HEK293 (cell line): ENCODE measurements around the gene DNAH3.

ENCODE experiments used
- CTCF ChIA-PET: fragments of 350-600 bp; formaldehyde crosslinking; extraction: SDS; loops from one replicate; lab custom pipeline; 2021; ENCODE audit warnings: antibody characterized with exemption; lab: Yijun Ruan, JAX
- POLR2A ChIA-PET: fragments of 300-600 bp; formaldehyde crosslinking; extraction: SDS; loops from one replicate; lab custom pipeline; 2020; ENCODE audit warnings: antibody characterized with exemption, inconsistent platforms; lab: Yijun Ruan, JAX
- H3K27ac ChIP-seq: fragments of 200-500 bp; sonication (Bioruptor generic); 2 replicates; pipeline ENCODE4 v1.5.1; 2014; ENCODE audit warnings: low read depth, low read length, control low read depth, inconsistent platforms; ENCODE audit errors: extremely low read depth
- H3K36me3 ChIP-seq, 2 experiments: fragments of 200-500 bp in 1 of 2; sonication (Bioruptor generic) in 1 of 2; 1 replicate in 1 of 2; 2 replicates in 1 of 2; pipeline ENCODE4 v1.5.1; 2014 to 2017; ENCODE audit warnings: inconsistent platforms in 2 of 2, low read length in 2 of 2; ENCODE audit not compliant: control insufficient read depth in 2 of 2, insufficient read depth in 1 of 2
- H3K4me1 ChIP-seq: fragments of 200-500 bp; sonication (Bioruptor generic); 2 replicates; pipeline ENCODE4 v1.5.1; 2014; ENCODE audit warnings: mild to moderate bottlenecking, low read length, inconsistent platforms; ENCODE audit not compliant: control insufficient read depth, insufficient read depth
- H3K4me3 ChIP-seq: 2 replicates; pipeline ENCODE4 v1.5.1; 2011; ENCODE audit warnings: low read depth, mild to moderate bottlenecking, control low read depth, low read length, moderate library complexity
- H3K9me3 ChIP-seq: fragments of 200-500 bp; sonication (Bioruptor generic); 2 replicates; pipeline ENCODE4 v1.5.1; 2014; ENCODE audit warnings: low read depth, low read length, inconsistent platforms; ENCODE audit not compliant: control insufficient read depth, insufficient read depth
- GFI1B ChIP-seq: fragments of 450-650 bp; formaldehyde crosslinking; IDR thresholded peaks from 2 replicates; pipeline ENCODE4 v1.5.1; 2016; ENCODE audit warnings: missing biosample characterization, missing genetic modification characterization
- GLI2 ChIP-seq: fragments of 450-650 bp; formaldehyde crosslinking; IDR thresholded peaks from 2 replicates; pipeline ENCODE4; 2017; ENCODE audit warnings: missing biosample characterization, missing genetic modification characterization, low read depth, borderline replicate concordance
- SCRT1 ChIP-seq: fragments of 450-650 bp; formaldehyde crosslinking; IDR thresholded peaks from 2 replicates; pipeline ENCODE4 v1.5.1; 2016; ENCODE audit warnings: missing biosample characterization, missing genetic modification characterization, borderline replicate concordance
- SP2 ChIP-seq: fragments of 450-650 bp; formaldehyde crosslinking; IDR thresholded peaks from 2 replicates; pipeline ENCODE4 v1.5.1; 2016; ENCODE audit warnings: missing biosample characterization, missing genetic modification characterization
- YY2 ChIP-seq: fragments of 450-650 bp; formaldehyde crosslinking; IDR thresholded peaks from 2 replicates; pipeline ENCODE4 v1.5.1; 2016; ENCODE audit warnings: missing biosample characterization, missing genetic modification characterization
- ZBTB21 ChIP-seq: fragments of 450-650 bp; formaldehyde crosslinking; IDR thresholded peaks from 2 replicates; pipeline ENCODE4 v1.5.1; 2017; ENCODE audit warnings: missing biosample characterization, missing genetic modification characterization
- ZNF157 ChIP-seq: fragments of 450-650 bp; formaldehyde crosslinking; IDR thresholded peaks from 2 replicates; pipeline ENCODE4 v1.5.1; 2016; ENCODE audit warnings: missing biosample characterization, missing genetic modification characterization
- ZNF16 ChIP-seq: fragments of 450-650 bp; formaldehyde crosslinking; IDR thresholded peaks from 2 replicates; pipeline ENCODE4 v1.5.1; 2016; ENCODE audit warnings: low read depth, missing biosample characterization, missing genetic modification characterization
- ZNF211 ChIP-seq: fragments of 450-650 bp; formaldehyde crosslinking; IDR thresholded peaks from 2 replicates; pipeline ENCODE4 v1.5.1; 2016; ENCODE audit warnings: low read depth, missing biosample characterization, missing genetic modification characterization
- ZNF214 ChIP-seq: fragments of 450-650 bp; formaldehyde crosslinking; IDR thresholded peaks from 2 replicates; pipeline ENCODE4 v1.5.1; 2017; ENCODE audit warnings: missing biosample characterization, mild to moderate bottlenecking, missing genetic modification characterization, borderline replicate concordance
- ZNF221 ChIP-seq: fragments of 450-650 bp; formaldehyde crosslinking; IDR thresholded peaks from 2 replicates; pipeline ENCODE4 v1.5.1; 2017; ENCODE audit warnings: missing biosample characterization, missing genetic modification characterization, borderline replicate concordance
- ZNF223 ChIP-seq: fragments of 450-650 bp; formaldehyde crosslinking; IDR thresholded peaks from 2 replicates; pipeline ENCODE4 v1.5.1; 2016; ENCODE audit warnings: missing biosample characterization, missing genetic modification characterization
- ZNF274 ChIP-seq, 2 experiments: fragments of 200-500 bp in 1 of 2; fragments of 450-650 bp in 1 of 2; sonication (Bioruptor generic) in 1 of 2; formaldehyde crosslinking in 1 of 2; IDR thresholded peaks; 2 replicates each; pipeline versions ENCODE4 v1.5.1 to v1.6.1; 2014 to 2016; ENCODE audit warnings: borderline replicate concordance in 1 of 2, inconsistent platforms in 1 of 2, low read length in 1 of 2, missing biosample characterization in 1 of 2, missing genetic modification characterization in 1 of 2
- ZNF37A ChIP-seq: fragments of 450-650 bp; IDR thresholded peaks from 2 replicates; pipeline ENCODE4 v1.5.1; 2018; ENCODE audit warnings: missing biosample characterization, missing genetic modification characterization
- ZNF48 ChIP-seq: fragments of 450-650 bp; formaldehyde crosslinking; IDR thresholded peaks from 2 replicates; pipeline ENCODE4 v1.5.1; 2016; ENCODE audit warnings: missing biosample characterization, missing genetic modification characterization
- ZNF501 ChIP-seq: fragments of 450-650 bp; formaldehyde crosslinking; IDR thresholded peaks from 2 replicates; pipeline ENCODE4 v1.5.1; 2016; ENCODE audit warnings: missing biosample characterization, missing genetic modification characterization
- ZNF521 ChIP-seq: fragments of 450-650 bp; formaldehyde crosslinking; IDR thresholded peaks from 2 replicates; pipeline ENCODE4 v1.5.1; 2017; ENCODE audit warnings: missing biosample characterization, mild to moderate bottlenecking, missing genetic modification characterization
- ZNF768 ChIP-seq: fragments of 450-650 bp; formaldehyde crosslinking; IDR thresholded peaks from 2 replicates; pipeline ENCODE4 v1.5.1; 2018; ENCODE audit warnings: missing biosample characterization, mild to moderate bottlenecking, missing genetic modification characterization
- ZNF777 ChIP-seq: fragments of 450-650 bp; formaldehyde crosslinking; IDR thresholded peaks from 2 replicates; pipeline ENCODE4 v1.5.1; 2017; ENCODE audit warnings: missing biosample characterization, missing genetic modification characterization, borderline replicate concordance
- TF ChIP-seq, protein P1 (sequence below): fragments of 450-650 bp; formaldehyde crosslinking; IDR thresholded peaks from 2 replicates; pipeline ENCODE4 v1.5.1; 2016; ENCODE audit warnings: missing biosample characterization, missing genetic modification characterization
- TF ChIP-seq, protein P2 (sequence below): fragments of 450-650 bp; formaldehyde crosslinking; IDR thresholded peaks from 2 replicates; pipeline ENCODE4 v1.5.1; 2016; ENCODE audit warnings: missing biosample characterization, missing genetic modification characterization
- TF ChIP-seq, protein P3 (sequence below): fragments of 450-650 bp; formaldehyde crosslinking; IDR thresholded peaks from 2 replicates; pipeline ENCODE4; 2016; ENCODE audit warnings: missing biosample characterization, missing genetic modification characterization
- TF ChIP-seq, protein P4 (sequence below): fragments of 450-650 bp; formaldehyde crosslinking; IDR thresholded peaks from 2 replicates; pipeline ENCODE4 v1.5.1; 2016; ENCODE audit warnings: missing biosample characterization, missing genetic modification characterization, borderline replicate concordance

The DNAH3 gene

DNA sequence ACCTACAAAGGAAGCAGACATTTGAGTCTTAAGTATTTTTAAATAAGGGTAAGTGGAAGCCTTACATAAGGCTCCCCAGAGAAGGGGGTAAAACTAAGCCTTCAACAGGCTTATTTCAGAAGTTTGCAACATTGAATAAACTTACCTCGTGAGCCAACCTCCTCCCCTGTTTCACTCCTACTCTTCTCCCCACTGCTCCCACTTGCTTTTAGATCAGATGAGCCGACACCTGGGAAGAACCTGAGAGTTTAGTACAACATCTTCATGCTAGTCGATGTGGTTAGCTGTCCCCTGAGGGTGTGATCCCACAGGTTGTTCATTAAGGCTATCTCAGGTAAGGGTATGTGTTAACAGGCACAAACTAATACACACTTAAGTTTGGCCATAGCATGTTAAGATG, 47.0 kb upstream of the DNAH3 start:
- CTCF ChIA-PET: interaction anchor here (0.6 kb wide), 1 partner anchor 356 kb away, joined by 3 read pairs; no protein-coding TSS in a partner anchor
- TF ChIP-seq ZNF768 (tag by site-specific recombination) (no peak), ZNF521 (no peak), ZNF211 (no peak), ZNF274 (IDR thresholded peaks at IDR 0.05; ENCODE audit: low read length) (no peak), ZNF274 (tag by site-specific recombination; IDR thresholded peaks at IDR 0.05; ENCODE audit: borderline replicate concordance) (no peak), ZNF501 (tag by site-specific recombination) (no peak), ZNF16 (no peak), ZNF223 (no peak), ZNF37A (tag by site-specific recombination) (no peak), ZNF777 (no peak), ZBTB21 (tag by site-specific recombination) (no peak)
- TF ChIP-seq, protein P1, sequence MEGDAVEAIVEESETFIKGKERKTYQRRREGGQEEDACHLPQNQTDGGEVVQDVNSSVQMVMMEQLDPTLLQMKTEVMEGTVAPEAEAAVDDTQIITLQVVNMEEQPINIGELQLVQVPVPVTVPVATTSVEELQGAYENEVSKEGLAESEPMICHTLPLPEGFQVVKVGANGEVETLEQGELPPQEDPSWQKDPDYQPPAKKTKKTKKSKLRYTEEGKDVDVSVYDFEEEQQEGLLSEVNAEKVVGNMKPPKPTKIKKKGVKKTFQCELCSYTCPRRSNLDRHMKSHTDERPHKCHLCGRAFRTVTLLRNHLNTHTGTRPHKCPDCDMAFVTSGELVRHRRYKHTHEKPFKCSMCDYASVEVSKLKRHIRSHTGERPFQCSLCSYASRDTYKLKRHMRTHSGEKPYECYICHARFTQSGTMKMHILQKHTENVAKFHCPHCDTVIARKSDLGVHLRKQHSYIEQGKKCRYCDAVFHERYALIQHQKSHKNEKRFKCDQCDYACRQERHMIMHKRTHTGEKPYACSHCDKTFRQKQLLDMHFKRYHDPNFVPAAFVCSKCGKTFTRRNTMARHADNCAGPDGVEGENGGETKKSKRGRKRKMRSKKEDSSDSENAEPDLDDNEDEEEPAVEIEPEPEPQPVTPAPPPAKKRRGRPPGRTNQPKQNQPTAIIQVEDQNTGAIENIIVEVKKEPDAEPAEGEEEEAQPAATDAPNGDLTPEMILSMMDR (tag by site-specific recombination): no peak
- TF ChIP-seq, protein P2, sequence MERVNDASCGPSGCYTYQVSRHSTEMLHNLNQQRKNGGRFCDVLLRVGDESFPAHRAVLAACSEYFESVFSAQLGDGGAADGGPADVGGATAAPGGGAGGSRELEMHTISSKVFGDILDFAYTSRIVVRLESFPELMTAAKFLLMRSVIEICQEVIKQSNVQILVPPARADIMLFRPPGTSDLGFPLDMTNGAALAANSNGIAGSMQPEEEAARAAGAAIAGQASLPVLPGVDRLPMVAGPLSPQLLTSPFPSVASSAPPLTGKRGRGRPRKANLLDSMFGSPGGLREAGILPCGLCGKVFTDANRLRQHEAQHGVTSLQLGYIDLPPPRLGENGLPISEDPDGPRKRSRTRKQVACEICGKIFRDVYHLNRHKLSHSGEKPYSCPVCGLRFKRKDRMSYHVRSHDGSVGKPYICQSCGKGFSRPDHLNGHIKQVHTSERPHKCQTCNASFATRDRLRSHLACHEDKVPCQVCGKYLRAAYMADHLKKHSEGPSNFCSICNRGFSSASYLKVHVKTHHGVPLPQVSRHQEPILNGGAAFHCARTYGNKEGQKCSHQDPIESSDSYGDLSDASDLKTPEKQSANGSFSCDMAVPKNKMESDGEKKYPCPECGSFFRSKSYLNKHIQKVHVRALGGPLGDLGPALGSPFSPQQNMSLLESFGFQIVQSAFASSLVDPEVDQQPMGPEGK (tag by site-specific recombination): no peak
- TF ChIP-seq, all 188 proteins: peak for 0
- POLR2A ChIA-PET: no interaction called here
- Histone ChIP-seq H3K9me3 (no peaks in the 10 kb centered on the region), H3K4me3 (no peak overlapping the region), H3K36me3 (no peaks in the 10 kb centered on the region), H3K4me1 (no peaks in the 10 kb centered on the region), H3K27ac (no peak overlapping the region)

DNA sequence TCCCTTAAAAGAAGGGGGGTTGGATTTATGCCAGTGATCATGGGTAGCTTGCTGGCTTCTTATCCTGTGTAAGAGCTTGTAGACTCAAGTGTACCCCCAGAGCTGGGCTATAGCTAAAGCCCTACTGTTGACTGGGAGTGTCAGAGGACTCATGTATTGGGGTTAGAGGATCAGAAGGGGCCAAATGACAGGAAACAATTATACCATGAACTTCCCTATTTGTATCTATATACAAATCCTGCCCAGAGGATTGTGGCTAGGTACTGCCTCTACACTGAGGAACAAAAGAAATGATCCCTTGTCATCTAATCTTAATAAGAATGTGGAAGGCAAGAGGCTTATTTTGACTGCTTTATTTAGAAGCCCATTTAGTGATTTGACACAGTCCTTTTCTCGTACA, 46.5 kb upstream of the DNAH3 start:
- POLR2A ChIA-PET: no interaction called here
- CTCF ChIA-PET: interaction anchor here (0.6 to 1.3 kb wide), 2 partner anchors 9 to 357 kb away, joined by 3 to 4 read pairs; no protein-coding TSS in a partner anchor
- H3K9me3 ChIP-seq: no peaks in the 10 kb centered on the region
- no peaks in the 10 kb centered on the region for H3K36me3 ChIP-seq
- no peaks in the 10 kb centered on the region for H3K4me1 ChIP-seq
- no peak overlapping the region for H3K27ac ChIP-seq
- no peak overlapping the region for H3K4me3 ChIP-seq
- TF ChIP-seq, protein P2 (tag by site-specific recombination): no peak
- TF ChIP-seq ZNF221 (tag by site-specific recombination): no peak
- no peak for TF ChIP-seq YY2 (tag by site-specific recombination)
- no peak for TF ChIP-seq ZNF157
- no peak for TF ChIP-seq SCRT1 (tag by site-specific recombination)
- TF ChIP-seq, protein P3, sequence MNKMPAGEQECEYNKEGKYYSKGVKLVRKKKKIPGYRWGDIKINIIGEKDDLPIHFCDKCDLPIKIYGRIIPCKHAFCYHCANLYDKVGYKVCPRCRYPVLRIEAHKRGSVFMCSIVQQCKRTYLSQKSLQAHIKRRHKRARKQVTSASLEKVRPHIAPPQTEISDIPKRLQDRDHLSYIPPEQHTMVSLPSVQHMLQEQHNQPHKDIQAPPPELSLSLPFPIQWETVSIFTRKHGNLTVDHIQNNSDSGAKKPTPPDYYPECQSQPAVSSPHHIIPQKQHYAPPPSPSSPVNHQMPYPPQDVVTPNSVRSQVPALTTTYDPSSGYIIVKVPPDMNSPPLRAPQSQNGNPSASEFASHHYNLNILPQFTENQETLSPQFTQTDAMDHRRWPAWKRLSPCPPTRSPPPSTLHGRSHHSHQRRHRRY (tag by site-specific recombination): no peak
- no peak for TF ChIP-seq GFI1B (tag by site-specific recombination)
- TF ChIP-seq GLI2 (tag by site-specific recombination): no peak
- TF ChIP-seq ZNF48 (tag by site-specific recombination): no peak
- no peak for TF ChIP-seq ZNF214 (tag by site-specific recombination)
- no peak for TF ChIP-seq SP2 (tag by site-specific recombination)
- TF ChIP-seq, protein P4, sequence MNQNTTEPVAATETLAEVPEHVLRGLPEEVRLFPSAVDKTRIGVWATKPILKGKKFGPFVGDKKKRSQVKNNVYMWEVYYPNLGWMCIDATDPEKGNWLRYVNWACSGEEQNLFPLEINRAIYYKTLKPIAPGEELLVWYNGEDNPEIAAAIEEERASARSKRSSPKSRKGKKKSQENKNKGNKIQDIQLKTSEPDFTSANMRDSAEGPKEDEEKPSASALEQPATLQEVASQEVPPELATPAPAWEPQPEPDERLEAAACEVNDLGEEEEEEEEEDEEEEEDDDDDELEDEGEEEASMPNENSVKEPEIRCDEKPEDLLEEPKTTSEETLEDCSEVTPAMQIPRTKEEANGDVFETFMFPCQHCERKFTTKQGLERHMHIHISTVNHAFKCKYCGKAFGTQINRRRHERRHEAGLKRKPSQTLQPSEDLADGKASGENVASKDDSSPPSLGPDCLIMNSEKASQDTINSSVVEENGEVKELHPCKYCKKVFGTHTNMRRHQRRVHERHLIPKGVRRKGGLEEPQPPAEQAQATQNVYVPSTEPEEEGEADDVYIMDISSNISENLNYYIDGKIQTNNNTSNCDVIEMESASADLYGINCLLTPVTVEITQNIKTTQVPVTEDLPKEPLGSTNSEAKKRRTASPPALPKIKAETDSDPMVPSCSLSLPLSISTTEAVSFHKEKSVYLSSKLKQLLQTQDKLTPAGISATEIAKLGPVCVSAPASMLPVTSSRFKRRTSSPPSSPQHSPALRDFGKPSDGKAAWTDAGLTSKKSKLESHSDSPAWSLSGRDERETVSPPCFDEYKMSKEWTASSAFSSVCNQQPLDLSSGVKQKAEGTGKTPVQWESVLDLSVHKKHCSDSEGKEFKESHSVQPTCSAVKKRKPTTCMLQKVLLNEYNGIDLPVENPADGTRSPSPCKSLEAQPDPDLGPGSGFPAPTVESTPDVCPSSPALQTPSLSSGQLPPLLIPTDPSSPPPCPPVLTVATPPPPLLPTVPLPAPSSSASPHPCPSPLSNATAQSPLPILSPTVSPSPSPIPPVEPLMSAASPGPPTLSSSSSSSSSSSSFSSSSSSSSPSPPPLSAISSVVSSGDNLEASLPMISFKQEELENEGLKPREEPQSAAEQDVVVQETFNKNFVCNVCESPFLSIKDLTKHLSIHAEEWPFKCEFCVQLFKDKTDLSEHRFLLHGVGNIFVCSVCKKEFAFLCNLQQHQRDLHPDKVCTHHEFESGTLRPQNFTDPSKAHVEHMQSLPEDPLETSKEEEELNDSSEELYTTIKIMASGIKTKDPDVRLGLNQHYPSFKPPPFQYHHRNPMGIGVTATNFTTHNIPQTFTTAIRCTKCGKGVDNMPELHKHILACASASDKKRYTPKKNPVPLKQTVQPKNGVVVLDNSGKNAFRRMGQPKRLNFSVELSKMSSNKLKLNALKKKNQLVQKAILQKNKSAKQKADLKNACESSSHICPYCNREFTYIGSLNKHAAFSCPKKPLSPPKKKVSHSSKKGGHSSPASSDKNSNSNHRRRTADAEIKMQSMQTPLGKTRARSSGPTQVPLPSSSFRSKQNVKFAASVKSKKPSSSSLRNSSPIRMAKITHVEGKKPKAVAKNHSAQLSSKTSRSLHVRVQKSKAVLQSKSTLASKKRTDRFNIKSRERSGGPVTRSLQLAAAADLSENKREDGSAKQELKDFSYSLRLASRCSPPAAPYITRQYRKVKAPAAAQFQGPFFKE (tag by site-specific recombination): no peak
